HL-60 (cell line): ENCODE results near the gene RGS10.

Experiments
- CTCF ChIP-seq: IDR thresholded peaks from one replicate; pipeline ENCODE4 v1.5.1; 2011; ENCODE audit warnings: low read length, control low read depth, inconsistent platforms; ENCODE audit not compliant: insufficient read depth
- GABPA ChIP-seq: IDR thresholded peaks from 2 replicates; pipeline ENCODE4 v1.6.1; 2012; ENCODE audit warnings: low read depth
- POLR2AphosphoS5 ChIP-seq: IDR thresholded peaks from 2 replicates; pipeline ENCODE4 v1.6.1; 2012; ENCODE audit warnings: low read depth
- REST ChIP-seq: IDR thresholded peaks from 2 replicates; pipeline ENCODE4 v1.6.1; 2012; ENCODE audit warnings: low read depth; ENCODE audit not compliant: insufficient replicate concordance
- SPI1 ChIP-seq: IDR thresholded peaks from 2 replicates; pipeline ENCODE4 v1.6.1; 2012; ENCODE audit warnings: low read depth, mild to moderate bottlenecking, borderline replicate concordance

GRCh38 chr10:119503821-119504220 is 38.7 kb downstream of the RGS10 start:
- TF ChIP-seq CTCF (no peak), POLR2AphosphoS5 (no peak), REST (no peak), GABPA (no peak), SPI1 (no peak)
